Muscle layer of colon (tissue), 2 donors: Measurements from ENCODE around the gene PHACTR3.

Experiments
- H3K27ac ChIP-seq: one replicate; pipeline ENCODE4 v1.7.0; 2013; ENCODE audit warnings: low read depth, mild to moderate bottlenecking, low read length, moderate library complexity
- H3K27me3 ChIP-seq, 2 donors: one replicate each; pipeline ENCODE4 v1.7.0; 2013; ENCODE audit warnings: low read length in 2 of 2, mild to moderate bottlenecking in 2 of 2; ENCODE audit not compliant: insufficient read depth in 2 of 2, control insufficient read depth in 1 of 2
- H3K36me3 ChIP-seq: one replicate; pipeline ENCODE4 v1.7.0; 2013; ENCODE audit warnings: mild to moderate bottlenecking, low read length; ENCODE audit not compliant: insufficient read depth
- H3K4me1 ChIP-seq: one replicate; pipeline ENCODE4 v1.7.0; 2013; ENCODE audit warnings: mild to moderate bottlenecking, low read length; ENCODE audit not compliant: insufficient read depth
- H3K4me3 ChIP-seq, 2 donors: one replicate each; pipeline ENCODE4 v1.7.0; 2013; ENCODE audit warnings: low read length in 2 of 2, low read depth in 1 of 2, mild to moderate bottlenecking in 1 of 2, moderate library complexity in 1 of 2
- H3K9ac ChIP-seq: one replicate; pipeline ENCODE4 v1.7.0; 2013; ENCODE audit warnings: low read length
- H3K9me3 ChIP-seq: one replicate; pipeline ENCODE4 v1.7.0; 2013; ENCODE audit warnings: mild to moderate bottlenecking, low read length
- donor health status: abdominal sarcoma.
- donor health status: Adenocarcinoma of cecum.

PHACTR3 gene

GRCh38 chr20:59718751-59719150 lies 114.4 kb downstream of the PHACTR3 start:
- H3K27me3 ChIP-seq: no peaks in the 10 kb centered on the region
- no peaks in the 10 kb centered on the region for H3K36me3 ChIP-seq
- H3K4me1 ChIP-seq: no peaks in the 10 kb centered on the region
- H3K9ac ChIP-seq: no peak overlapping the region
- no peak overlapping the region for H3K27ac ChIP-seq
- no peaks in the 10 kb centered on the region for H3K9me3 ChIP-seq
- H3K4me3 ChIP-seq: no peak overlapping the region

- Histone ChIP-seq H3K27ac (no peak overlapping the region), H3K4me1 (no peaks in the 10 kb centered on the region), H3K36me3 (no peaks in the 10 kb centered on the region), H3K9ac (no peak overlapping the region), H3K9me3 (no peaks in the 10 kb centered on the region), H3K27me3 (no peaks in the 10 kb centered on the region), H3K4me3 (no peak overlapping the region)
Measured at GRCh38 chr20:59720013-59720412, 115.7 kb downstream of the PHACTR3 start.

DNA sequence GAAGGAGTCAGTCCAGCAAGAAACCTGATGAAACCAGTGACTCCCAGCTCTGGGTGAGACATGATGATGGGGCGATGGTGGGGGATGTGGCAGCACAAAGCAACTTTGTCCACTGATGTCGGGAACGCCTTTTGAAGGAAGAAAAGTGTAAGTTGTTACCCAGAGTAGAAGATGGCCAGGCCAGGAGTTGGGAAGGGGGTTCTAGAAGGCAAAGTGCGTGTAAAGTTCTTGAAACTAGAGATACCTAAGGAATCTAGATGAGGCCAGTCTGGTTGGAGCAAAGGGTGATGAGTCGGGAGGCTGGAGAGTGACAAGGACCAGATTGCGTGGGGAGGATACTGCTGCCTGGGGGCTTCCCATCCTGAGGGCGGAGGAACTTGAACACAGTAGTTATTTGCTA lies 117.0 kb downstream of the PHACTR3 start:
- Histone ChIP-seq H3K4me3 (no peak overlapping the region), H3K27me3 (no peaks in the 10 kb centered on the region), H3K4me1 (no peaks in the 10 kb centered on the region), H3K27ac (no peak overlapping the region), H3K36me3 (no peaks in the 10 kb centered on the region), H3K9ac (no peak overlapping the region), H3K9me3 (no peaks in the 10 kb centered on the region)

DNA sequence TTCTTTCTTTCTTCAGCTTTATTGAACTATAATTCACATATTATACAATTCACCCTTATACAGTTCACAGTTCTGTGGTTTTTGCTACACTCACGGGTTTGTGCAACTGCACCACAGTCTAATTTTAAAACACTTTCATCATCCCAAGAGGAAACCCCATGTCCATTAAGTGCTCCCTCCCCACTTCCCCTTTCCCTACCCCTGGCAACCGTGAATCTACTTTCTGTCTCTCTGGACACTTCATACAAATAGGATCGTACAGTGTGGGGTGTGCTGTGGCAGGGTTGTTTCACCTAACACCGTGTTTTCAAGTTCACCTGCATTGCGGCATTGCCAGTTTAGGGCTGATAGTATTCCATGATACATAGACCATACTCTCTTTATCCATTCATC lies 118.8 kb downstream of the PHACTR3 start:
- H3K4me3 ChIP-seq: no peak overlapping the region
- H3K27me3 ChIP-seq: no peaks in the 10 kb centered on the region
- no peaks in the 10 kb centered on the region for H3K9me3 ChIP-seq
- no peaks in the 10 kb centered on the region for H3K4me1 ChIP-seq
- no peak overlapping the region for H3K9ac ChIP-seq
- H3K36me3 ChIP-seq: no peaks in the 10 kb centered on the region
- H3K27ac ChIP-seq: no peak overlapping the region

- Histone ChIP-seq H3K27ac (no peak overlapping the region), H3K4me3 (no peak overlapping the region), H3K27me3 (no peaks in the 10 kb centered on the region), H3K9ac (no peak overlapping the region), H3K4me1 (no peaks in the 10 kb centered on the region), H3K9me3 (no peaks in the 10 kb centered on the region), H3K36me3 (no peaks in the 10 kb centered on the region)
Measured at GRCh38 chr20:59723607-59724456, 119.5 kb downstream of the PHACTR3 start.

DNA sequence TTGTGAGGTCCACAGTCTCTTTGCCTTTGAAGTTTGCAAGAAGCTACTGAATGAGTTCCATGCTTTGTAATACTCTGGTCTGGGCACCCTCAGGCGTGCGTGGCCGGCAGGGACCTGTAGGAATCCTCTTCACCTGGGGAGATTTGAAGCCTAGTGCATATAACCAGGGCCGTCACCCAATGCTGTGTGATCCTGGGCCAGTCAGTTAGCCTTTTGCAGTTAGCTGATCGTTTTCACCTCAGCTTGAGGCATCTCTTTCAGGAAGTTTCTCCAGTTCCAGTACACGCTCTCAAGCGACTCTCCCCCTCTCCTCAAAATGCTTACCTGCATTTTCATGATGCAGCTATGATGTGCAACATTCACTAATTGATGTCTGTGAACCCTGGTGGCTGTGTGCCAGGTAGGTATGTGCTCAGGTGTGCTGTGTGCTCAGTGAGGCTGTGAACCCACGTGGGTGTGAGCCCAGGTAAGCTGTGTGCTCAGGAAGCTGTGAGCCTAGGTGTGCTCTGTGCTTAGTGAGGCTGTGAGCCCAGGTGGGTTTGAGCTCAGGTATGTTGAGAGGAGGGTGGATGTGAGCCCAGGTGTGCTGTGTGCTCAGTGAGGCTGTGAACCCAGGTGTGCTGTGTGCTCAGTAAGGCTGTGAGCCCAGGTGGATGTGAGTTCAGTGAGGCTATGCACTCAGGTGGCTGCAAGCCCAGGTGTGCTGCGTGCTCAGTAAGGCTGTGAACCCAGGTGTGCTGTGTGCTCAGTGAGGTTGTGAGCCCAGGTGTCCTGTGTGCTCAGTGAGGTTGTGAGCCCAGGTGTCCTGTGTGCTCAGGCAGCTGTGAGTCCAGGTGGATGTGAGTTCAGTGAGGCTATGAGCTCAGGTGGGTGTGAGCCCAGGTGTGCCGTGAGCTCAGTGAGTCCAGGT lies 120.4 kb downstream of the PHACTR3 start:
- H3K4me3 ChIP-seq: no peak overlapping the region
- no peak overlapping the region for H3K27ac ChIP-seq
- no peaks in the 10 kb centered on the region for H3K4me1 ChIP-seq
- no peaks in the 10 kb centered on the region for H3K9me3 ChIP-seq
- H3K36me3 ChIP-seq: no peaks in the 10 kb centered on the region
- no peaks in the 10 kb centered on the region for H3K27me3 ChIP-seq
- H3K9ac ChIP-seq: no peak overlapping the region

DNA sequence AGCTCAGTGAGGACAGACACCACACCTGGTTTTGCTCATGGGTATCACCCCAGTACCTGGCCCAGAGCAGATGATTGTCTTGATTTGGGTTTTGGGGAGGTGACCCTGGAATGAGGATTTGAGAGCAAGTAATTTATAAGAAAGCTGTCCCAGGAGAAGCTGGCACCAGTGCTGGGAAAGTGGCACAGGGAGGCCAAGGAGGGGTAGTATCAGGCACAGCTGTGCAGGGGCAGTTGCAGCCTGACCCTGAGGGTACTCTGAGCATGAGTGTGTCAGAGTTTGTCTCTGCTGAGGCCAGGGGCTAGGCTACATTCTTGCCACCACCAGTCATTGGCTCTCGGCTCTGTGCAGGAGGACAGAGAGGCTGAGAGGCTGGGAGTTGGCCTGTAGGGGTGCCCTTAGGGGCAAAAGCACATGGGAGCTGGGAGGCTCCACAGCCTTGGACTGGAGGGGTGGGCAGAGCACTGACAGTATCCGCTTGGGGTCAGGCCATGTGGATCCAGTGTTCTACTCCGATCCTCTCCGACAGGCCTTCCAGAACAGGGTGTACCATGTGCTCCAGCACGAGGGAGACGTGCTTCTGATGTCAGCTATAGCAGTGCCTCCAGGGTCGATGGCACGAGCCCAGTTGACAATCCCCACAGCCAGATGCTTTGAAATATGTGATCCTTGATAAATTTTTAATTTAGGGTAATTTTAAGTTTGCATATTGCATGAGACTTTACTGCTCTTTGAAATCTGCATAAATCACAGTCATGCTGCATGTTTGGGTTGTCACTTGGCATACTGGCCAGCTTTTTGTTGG lies 121.3 kb downstream of the PHACTR3 start:
- no peak overlapping the region for H3K4me3 ChIP-seq
- no peaks in the 10 kb centered on the region for H3K4me1 ChIP-seq
- no peaks in the 10 kb centered on the region for H3K36me3 ChIP-seq
- H3K27ac ChIP-seq: no peak overlapping the region
- no peaks in the 10 kb centered on the region for H3K9me3 ChIP-seq
- H3K27me3 ChIP-seq: no peaks in the 10 kb centered on the region
- no peak overlapping the region for H3K9ac ChIP-seq

GRCh38 chr20:59726281-59726595 lies 121.9 kb downstream of the PHACTR3 start:
- Histone ChIP-seq H3K27ac (no peak overlapping the region), H3K9ac (no peak overlapping the region), H3K27me3 (no peaks in the 10 kb centered on the region)

GRCh38 chr20:59728722-59729430 lies 124.5 kb downstream of the PHACTR3 start:
- Histone ChIP-seq H3K27me3 (no peaks in the 10 kb centered on the region), H3K9ac (no peak overlapping the region), H3K27ac (no peak overlapping the region), H3K4me3 (no peak overlapping the region), H3K36me3 (no peaks in the 10 kb centered on the region), H3K4me1 (no peaks in the 10 kb centered on the region), H3K9me3 (no peaks in the 10 kb centered on the region)

More at GRCh38 chr20:59726281-59726595, 121.9 kb downstream of the PHACTR3 start:
- Histone ChIP-seq H3K36me3 (no peaks in the 10 kb centered on the region), H3K4me1 (no peaks in the 10 kb centered on the region), H3K4me3 (no peak overlapping the region), H3K9me3 (no peaks in the 10 kb centered on the region)

- no peak overlapping the region for H3K9ac ChIP-seq
- no peak overlapping the region for H3K4me3 ChIP-seq
- no peaks in the 10 kb centered on the region for H3K36me3 ChIP-seq
- H3K4me1 ChIP-seq: no peaks in the 10 kb centered on the region
- H3K27ac ChIP-seq: no peak overlapping the region
- H3K9me3 ChIP-seq: no peaks in the 10 kb centered on the region
- H3K27me3 ChIP-seq: no peaks in the 10 kb centered on the region
Measured at GRCh38 chr20:59729506-59729905, 125.2 kb downstream of the PHACTR3 start.

DNA sequence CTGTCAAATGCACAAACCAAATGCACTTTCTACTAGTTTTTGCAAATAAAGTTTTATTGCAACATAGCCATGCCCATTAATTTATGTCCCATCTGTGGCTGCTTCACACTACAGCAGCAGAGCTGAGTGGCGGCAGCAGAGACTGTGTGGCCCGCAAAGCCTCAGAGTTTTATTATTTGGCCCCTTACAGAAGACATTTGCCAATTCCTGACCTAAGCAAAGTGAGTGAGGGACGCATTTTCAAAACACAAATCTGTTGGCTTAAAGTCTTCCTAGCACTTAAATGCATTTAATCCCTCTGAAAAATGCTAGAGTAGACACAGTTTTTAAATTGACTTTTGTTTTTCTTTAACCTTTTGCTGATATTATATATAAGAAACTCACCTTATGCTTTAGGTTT lies 126.4 kb downstream of the PHACTR3 start:
- H3K9ac ChIP-seq: no peak overlapping the region
- H3K4me1 ChIP-seq: no peaks in the 10 kb centered on the region
- H3K27me3 ChIP-seq: no peaks in the 10 kb centered on the region
- no peak overlapping the region for H3K27ac ChIP-seq
- H3K4me3 ChIP-seq: no peak overlapping the region
- H3K36me3 ChIP-seq: no peaks in the 10 kb centered on the region
- no peaks in the 10 kb centered on the region for H3K9me3 ChIP-seq
